Activated CD4-positive, alpha-beta memory T cell treated with anti-CD3 and anti-CD28 coated beads for 36 hours (primary cell): ENCODE results near the gene KMO. TPM values are rescaled to one million over a fixed set of nuclear protein-coding genes. Genes with fewer than 3 reads are reported as not detected.

Experiments
- CTCF ChIA-PET: fragments of 350-600 bp; sonication (Branson Sonifier 250); formaldehyde crosslinking; loops from one replicate; lab custom pipeline; 2021; ENCODE audit warnings: antibody characterized with exemption, inconsistent platforms; lab: Charles Lee
- POLR2A ChIA-PET: fragments of 350-600 bp; sonication (Branson Sonifier 250); formaldehyde crosslinking; loops from one replicate; lab custom pipeline; 2021; ENCODE audit warnings: antibody characterized with exemption; lab: Charles Lee
- DNase-seq: peaks from one replicate; pipeline ENCODE4 v3.0.0-alpha.2; 2020
- H3K27ac Mint-ChIP-seq: one replicate; pipeline ENCODE4 v1.8.0; 2021; ENCODE audit warnings: mixed read lengths
- H3K27me3 Mint-ChIP-seq: one replicate; pipeline ENCODE4 v1.8.0; 2021; ENCODE audit warnings: mixed read lengths
- H3K36me3 Mint-ChIP-seq: one replicate; pipeline ENCODE4 v1.8.0; 2021; ENCODE audit warnings: mixed read lengths
- H3K4me1 Mint-ChIP-seq: one replicate; pipeline ENCODE4 v1.8.0; 2021; ENCODE audit warnings: low read depth, mixed read lengths
- H3K4me3 Mint-ChIP-seq: one replicate; pipeline ENCODE4 v1.8.0; 2021; ENCODE audit warnings: mild to moderate bottlenecking, mixed read lengths
- H3K9me3 Mint-ChIP-seq: one replicate; pipeline ENCODE4 v1.8.0; 2021; ENCODE audit warnings: mixed read lengths
- intact Hi-C: fragments of 100-400 bp; cut with micrococcal nuclease; formaldehyde crosslinking; loops from one replicate; pipeline ENCODE4 v1.15.1; 2023
- total RNA-seq, 2 experiments: library from RNA; stranded (reverse); gene quantifications; one replicate each; pipeline ENCODE4 v1.2.3, GENCODE V29; 2021

The KMO gene
- total RNA-seq, 2 experiments from 2014 or later, result 0.26 TPM; not detected in 1

- H3K27me3 Mint-ChIP-seq, result no peaks in the 10 kb centered on the region
- intact Hi-C loops, result no loop called here
- DNase-seq, result no peak
- peaks cover 27% of the 10 kb centered on the region for H3K4me1 Mint-ChIP-seq
- H3K9me3 Mint-ChIP-seq, result no peaks in the 10 kb centered on the region
- ChIA-PET POLR2A (no interaction called here), CTCF (interaction anchor here (2.6 kb wide), 1 partner anchor 22 kb away, joined by 14 read pairs; no protein-coding TSS in a partner anchor)
- H3K36me3 Mint-ChIP-seq, result peaks cover 21% of the 10 kb centered on the region
- no peak overlapping the region for H3K4me3 Mint-ChIP-seq
- H3K27ac Mint-ChIP-seq, result no peak overlapping the region
Measured at GRCh38 chr1:241632987-241633386, 100.8 kb downstream of the KMO start.

GRCh38 chr1:241635556-241636152 lies 103.5 kb downstream of the KMO start:
- H3K27me3 Mint-ChIP-seq, result no peaks in the 10 kb centered on the region
- POLR2A ChIA-PET, result no interaction called here
- H3K4me1 Mint-ChIP-seq, result peaks cover 36% of the 10 kb centered on the region
- intact Hi-C loops, result no loop called here
- H3K27ac Mint-ChIP-seq, result no peak overlapping the region
- CTCF ChIA-PET, result interaction anchor here (0.5 to 1.3 kb wide), 3 partner anchors 8 to 23 kb away, joined by 3 to 4 read pairs (median 3); no protein-coding TSS in a partner anchor
- no peak for DNase-seq
- peaks cover 25% of the 10 kb centered on the region for H3K36me3 Mint-ChIP-seq
- no peaks in the 10 kb centered on the region for H3K9me3 Mint-ChIP-seq
- no peak overlapping the region for H3K4me3 Mint-ChIP-seq

GRCh38 chr1:241636291-241636690 lies 104.1 kb downstream of the KMO start:
- DNase-seq, result no peak
- Mint-ChIP-seq H3K27me3 (no peaks in the 10 kb centered on the region), H3K9me3 (no peaks in the 10 kb centered on the region), H3K4me3 (no peak overlapping the region), H3K27ac (no peak overlapping the region), H3K4me1 (peaks cover 41% of the 10 kb centered on the region), H3K36me3 (peaks cover 25% of the 10 kb centered on the region)
- POLR2A ChIA-PET, result no interaction called here
- CTCF ChIA-PET, result interaction anchor here (0.5 to 1.3 kb wide), 3 partner anchors 9 to 24 kb away, joined by 3 to 4 read pairs (median 3); no protein-coding TSS in a partner anchor
- intact Hi-C loops, result no loop called here

- ChIA-PET POLR2A (no interaction called here), CTCF (interaction anchor here (1.1 kb wide), 1 partner anchor 361 kb away, joined by 3 read pairs; the partner anchor contains the start of gene MAP1LC3C)
- no peak overlapping the region for H3K27ac Mint-ChIP-seq
- peaks cover 24% of the 10 kb centered on the region for H3K36me3 Mint-ChIP-seq
- intact Hi-C loops, result no loop called here
- no peak for DNase-seq
- H3K9me3 Mint-ChIP-seq, result peaks cover under 1% of the 10 kb centered on the region
- H3K27me3 Mint-ChIP-seq, result no peaks in the 10 kb centered on the region
- no peak overlapping the region for H3K4me3 Mint-ChIP-seq
- peaks cover 41% of the 10 kb centered on the region for H3K4me1 Mint-ChIP-seq
Measured at GRCh38 chr1:241637046-241637590, 104.9 kb downstream of the KMO start.

GRCh38 chr1:241637604-241638003 lies 105.4 kb downstream of the KMO start:
- DNase-seq, result no peak
- Mint-ChIP-seq H3K27ac (no peak overlapping the region), H3K4me3 (no peak overlapping the region), H3K27me3 (no peaks in the 10 kb centered on the region), H3K4me1 (peaks cover 41% of the 10 kb centered on the region), H3K36me3 (peaks cover 22% of the 10 kb centered on the region), H3K9me3 (peaks cover 5% of the 10 kb centered on the region)
- ChIA-PET POLR2A (no interaction called here), CTCF (interaction anchor here (0.7 to 1.4 kb wide), 3 partner anchors 10 to 361 kb away, joined by 3 to 4 read pairs (median 3); partner anchors contain the start of gene MAP1LC3C)
- intact Hi-C loops, result no loop called here

GRCh38 chr1:241638099-241638682 lies 106.0 kb downstream of the KMO start:
- Mint-ChIP-seq H3K9me3 (peaks cover 6% of the 10 kb centered on the region), H3K27me3 (no peaks in the 10 kb centered on the region), H3K36me3 (peaks cover 22% of the 10 kb centered on the region), H3K4me3 (peak overlapping the region; percentile 47), H3K27ac (no peak overlapping the region), H3K4me1 (peaks cover 41% of the 10 kb centered on the region)
- intact Hi-C loops, result no loop called here
- CTCF ChIA-PET, result interaction anchor here (0.7 to 1.4 kb wide), 4 partner anchors 11 to 360 kb away, joined by 3 to 4 read pairs (median 4); partner anchors contain the start of gene MAP1LC3C
- no peak for DNase-seq
- POLR2A ChIA-PET, result no interaction called here

GRCh38 chr1:241638909-241639622 lies 106.9 kb downstream of the KMO start:
- POLR2A ChIA-PET, result no interaction called here
- H3K4me3 Mint-ChIP-seq, result peak overlapping the region; percentile 85
- H3K9me3 Mint-ChIP-seq, result peaks cover 6% of the 10 kb centered on the region
- no peak for DNase-seq
- peaks cover 22% of the 10 kb centered on the region for H3K36me3 Mint-ChIP-seq
- H3K4me1 Mint-ChIP-seq, result peaks cover 44% of the 10 kb centered on the region
- intact Hi-C loops, result loop anchor here (1.0 kb wide), 2 partner anchors 12 to 88 kb away; no protein-coding TSS in a partner anchor
- CTCF ChIA-PET, result interaction anchor here (1.1 to 1.4 kb wide), 2 partner anchors 12 to 29 kb away, joined by 4 read pairs; no protein-coding TSS in a partner anchor
- H3K27ac Mint-ChIP-seq, result peak overlapping the region; percentile 57
- H3K27me3 Mint-ChIP-seq, result no peaks in the 10 kb centered on the region

- intact Hi-C loops, result loop anchor here (1.0 kb wide), 7 partner anchors 12 to 208 kb away; partner anchors contain the start of gene FH
- POLR2A ChIA-PET, result interaction anchor here (1.0 kb wide), 1 partner anchor 120 kb away, joined by 3 read pairs; the partner anchor contains the start of gene FH
- CTCF ChIA-PET, result interaction anchor here (1.1 to 1.5 kb wide), 2 partner anchors 19 to 29 kb away, joined by 4 read pairs; no protein-coding TSS in a partner anchor
- peak overlapping the region; percentile 57 for H3K27ac Mint-ChIP-seq
- H3K9me3 Mint-ChIP-seq, result peaks cover 6% of the 10 kb centered on the region
- no peaks in the 10 kb centered on the region for H3K27me3 Mint-ChIP-seq
- H3K4me3 Mint-ChIP-seq, result peak overlapping the region; percentile 85
- DNase-seq, result peak; percentile 50
- peaks cover 44% of the 10 kb centered on the region for H3K4me1 Mint-ChIP-seq
- H3K36me3 Mint-ChIP-seq, result peaks cover 17% of the 10 kb centered on the region
Measured at GRCh38 chr1:241639623-241640148, 107.5 kb downstream of the KMO start.

GRCh38 chr1:241640149-241640866 lies 108.1 kb downstream of the KMO start, which contains the start of the genes CHML and OPN3:
TSS of gene CHML (minus strand) at chr1:241640369. CDS start at chr1:241635766, 4,603 bp downstream.
TSS of gene OPN3 (minus strand) at chr1:241640369. CDS start at chr1:241640254, 115 bp downstream.
- Mint-ChIP-seq H3K27me3 (no peaks in the 10 kb centered on the region), H3K4me1 (peaks cover 44% of the 10 kb centered on the region), H3K4me3 (peak within 1 kb of the TSS; percentile 85), H3K27ac (peak within 1 kb of the TSS; percentile 68), H3K36me3 (peaks cover 11% of the 10 kb centered on the region), H3K9me3 (peaks cover 6% of the 10 kb centered on the region)
- ChIA-PET CTCF (interaction anchor here (1.1 to 1.5 kb wide), 3 partner anchors 20 to 358 kb away, joined by 3 to 5 read pairs (median 4); partner anchors contain the start of gene MAP1LC3C), POLR2A (interaction anchor here (0.9 to 1.0 kb wide), 2 partner anchors 29 to 121 kb away, joined by 3 to 4 read pairs; partner anchors contain the start of gene FH)
- intact Hi-C loops, result loop anchor here (1.0 kb wide), 5 partner anchors 29 to 207 kb away; partner anchors contain the start of gene FH
- DNase-seq, result peak; percentile 95

GRCh38 chr1:241640867-241641622 lies 108.9 kb downstream of the KMO start:
- intact Hi-C loops, result loop anchor here (1.0 kb wide), 5 partner anchors 30 to 206 kb away; partner anchors contain the start of gene FH

More at GRCh38 chr1:241640867-241641622, 108.9 kb downstream of the KMO start:
- DNase-seq, result no peak
- peaks cover 7% of the 10 kb centered on the region for H3K36me3 Mint-ChIP-seq
- H3K4me3 Mint-ChIP-seq, result peak overlapping the region; percentile 65
- peak overlapping the region; percentile 68 for H3K27ac Mint-ChIP-seq
- ChIA-PET CTCF (interaction anchor here (1.1 to 1.5 kb wide), 3 partner anchors 21 to 357 kb away, joined by 3 to 5 read pairs (median 4); partner anchors contain the start of gene MAP1LC3C), POLR2A (interaction anchor here (0.9 to 1.0 kb wide), 2 partner anchors 30 to 122 kb away, joined by 3 to 4 read pairs; partner anchors contain the start of gene FH)
- H3K9me3 Mint-ChIP-seq, result peaks cover 6% of the 10 kb centered on the region
- peaks cover 39% of the 10 kb centered on the region for H3K4me1 Mint-ChIP-seq
- no peaks in the 10 kb centered on the region for H3K27me3 Mint-ChIP-seq
